H1 (cell line): Measurements from ENCODE around the gene RTL9. TPM values are rescaled to one million over a fixed set of nuclear protein-coding genes. Genes with fewer than 3 reads are reported as not detected.

Source experiments
- CHD2 ChIP-seq: IDR thresholded peaks from 2 replicates; pipeline ENCODE4 v1.6.1; 2012; ENCODE audit warnings: low read length, improper control_type of control experiment
- CTBP2 ChIP-seq: IDR thresholded peaks from 2 replicates; pipeline ENCODE4 v1.7.0; 2011; ENCODE audit warnings: borderline replicate concordance, mild to moderate bottlenecking, moderate library complexity, mixed read lengths, low read length; ENCODE audit not compliant: insufficient read depth, insufficient read length
- EP300 ChIP-seq, 2 experiments: IDR thresholded peaks; 1 replicate in 1 of 2; 2 replicates in 1 of 2; pipeline ENCODE4 v1.6.1; 2011 to 2012; ENCODE audit warnings: low read depth in 2 of 2, low read length in 2 of 2, mild to moderate bottlenecking in 2 of 2, borderline replicate concordance in 1 of 2, inconsistent platforms in 1 of 2, moderate library complexity in 1 of 2
- GTF2F1 ChIP-seq: IDR thresholded peaks from 2 replicates; pipeline ENCODE4 v1.6.1; 2012; ENCODE audit warnings: low read depth, low read length, improper control_type of control experiment, borderline replicate concordance
- KDM1A ChIP-seq: fragments of 200-600, 300-600 bp; sonication (generic); IDR thresholded peaks from 2 replicates; pipeline ENCODE4 v1.7.1; 2016; ENCODE audit warnings: mild to moderate bottlenecking, low read length, borderline replicate concordance
- KDM4A ChIP-seq: IDR thresholded peaks from one replicate; pipeline ENCODE4 v1.7.1; 2012; ENCODE audit warnings: low read depth, mild to moderate bottlenecking, moderate library complexity, low read length, inconsistent platforms; ENCODE audit not compliant: severe bottlenecking
- MAFK ChIP-seq: IDR thresholded peaks from 2 replicates; pipeline ENCODE4 v1.6.1; 2012; ENCODE audit warnings: low read depth, mild to moderate bottlenecking, improper control_type of control experiment, low read length
- RFX5 ChIP-seq: IDR thresholded peaks from 2 replicates; pipeline ENCODE4 v1.6.1; 2011; ENCODE audit warnings: low read depth, low read length, improper control_type of control experiment, borderline replicate concordance
- SIN3A ChIP-seq, 2 experiments: IDR thresholded peaks in 1 of 2; conservative IDR thresholded peaks in 1 of 2; 2 replicates each; pipeline ENCODE4 v1.6.1; 2011 to 2012; ENCODE audit warnings: low read length in 2 of 2, improper control_type of control experiment in 1 of 2, low read depth in 1 of 2, mild to moderate bottlenecking in 1 of 2
- SP1 ChIP-seq: IDR thresholded peaks from 2 replicates; pipeline ENCODE4 v1.6.1; 2011; ENCODE audit warnings: low read depth, low read length
- SRF ChIP-seq: IDR thresholded peaks from 2 replicates; pipeline ENCODE4 v1.6.1; 2011; ENCODE audit warnings: mild to moderate bottlenecking, low read depth, low read length, moderate library complexity
- polyA plus RNA-seq, 7 experiments: library from polyadenylated mRNA; depleted of rRNA in 3 of 7; stranded (reverse) in 5 of 7; unstranded in 2 of 7; fragments of >200 nt in 5 of 7; fragments of 200-250 nt in 2 of 7; gene quantifications; 1 replicate in 5 of 7; 2 replicates in 1 of 7; 4 replicates in 1 of 7; pipeline versions ENCODE4 v1.2.1 to v1.2.3, GENCODE V29; 2011 to 2013; ENCODE audit warnings: missing spikeins in 2 of 7, mixed read lengths in 2 of 7
- total RNA-seq: library from RNA; stranded (reverse); fragmentation: NEBNext Ultra II Directional; extraction: Animal tissue kit (Norgen Biotek cat#: 25700); gene quantifications from 2 replicates; pipeline ENCODE4 v1.2.1, GENCODE V29; 2021
- TF ChIP-seq, protein P1 (sequence below): fragments of 300-600 bp; sonication (generic); IDR thresholded peaks from 2 replicates; pipeline ENCODE4 v1.7.1; 2012; ENCODE audit warnings: low read length, moderate library complexity, mild to moderate bottlenecking, inconsistent platforms; ENCODE audit not compliant: insufficient replicate concordance

The RTL9 gene
- total and polyA plus RNA-seq, 2 of the 8 experiments (the other 6 are each of a cell fraction or from before 2014, with no cell fraction given), result 0.09 to 0.20 TPM

DNA sequence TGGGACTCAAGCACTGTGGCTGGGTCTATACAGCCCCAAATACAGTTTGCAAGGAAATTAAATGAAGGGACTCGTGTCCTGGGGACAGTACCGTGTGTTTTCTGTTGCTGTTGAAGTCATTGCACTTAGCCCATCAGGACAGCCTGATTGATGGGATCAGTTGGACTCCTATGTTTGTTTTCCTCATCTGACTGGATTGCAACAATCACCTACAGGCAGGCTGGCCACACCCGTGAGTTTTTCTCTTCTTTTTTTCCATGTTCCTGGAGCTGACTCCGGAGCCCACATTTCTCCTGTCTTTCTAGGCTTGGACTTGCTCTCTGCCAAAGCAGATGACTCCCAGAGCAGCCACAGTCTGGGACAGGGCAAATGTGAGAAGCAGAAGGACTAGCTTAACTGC lies 38.1 kb downstream of the RTL9 start (continued):
- TF ChIP-seq, protein P1, sequence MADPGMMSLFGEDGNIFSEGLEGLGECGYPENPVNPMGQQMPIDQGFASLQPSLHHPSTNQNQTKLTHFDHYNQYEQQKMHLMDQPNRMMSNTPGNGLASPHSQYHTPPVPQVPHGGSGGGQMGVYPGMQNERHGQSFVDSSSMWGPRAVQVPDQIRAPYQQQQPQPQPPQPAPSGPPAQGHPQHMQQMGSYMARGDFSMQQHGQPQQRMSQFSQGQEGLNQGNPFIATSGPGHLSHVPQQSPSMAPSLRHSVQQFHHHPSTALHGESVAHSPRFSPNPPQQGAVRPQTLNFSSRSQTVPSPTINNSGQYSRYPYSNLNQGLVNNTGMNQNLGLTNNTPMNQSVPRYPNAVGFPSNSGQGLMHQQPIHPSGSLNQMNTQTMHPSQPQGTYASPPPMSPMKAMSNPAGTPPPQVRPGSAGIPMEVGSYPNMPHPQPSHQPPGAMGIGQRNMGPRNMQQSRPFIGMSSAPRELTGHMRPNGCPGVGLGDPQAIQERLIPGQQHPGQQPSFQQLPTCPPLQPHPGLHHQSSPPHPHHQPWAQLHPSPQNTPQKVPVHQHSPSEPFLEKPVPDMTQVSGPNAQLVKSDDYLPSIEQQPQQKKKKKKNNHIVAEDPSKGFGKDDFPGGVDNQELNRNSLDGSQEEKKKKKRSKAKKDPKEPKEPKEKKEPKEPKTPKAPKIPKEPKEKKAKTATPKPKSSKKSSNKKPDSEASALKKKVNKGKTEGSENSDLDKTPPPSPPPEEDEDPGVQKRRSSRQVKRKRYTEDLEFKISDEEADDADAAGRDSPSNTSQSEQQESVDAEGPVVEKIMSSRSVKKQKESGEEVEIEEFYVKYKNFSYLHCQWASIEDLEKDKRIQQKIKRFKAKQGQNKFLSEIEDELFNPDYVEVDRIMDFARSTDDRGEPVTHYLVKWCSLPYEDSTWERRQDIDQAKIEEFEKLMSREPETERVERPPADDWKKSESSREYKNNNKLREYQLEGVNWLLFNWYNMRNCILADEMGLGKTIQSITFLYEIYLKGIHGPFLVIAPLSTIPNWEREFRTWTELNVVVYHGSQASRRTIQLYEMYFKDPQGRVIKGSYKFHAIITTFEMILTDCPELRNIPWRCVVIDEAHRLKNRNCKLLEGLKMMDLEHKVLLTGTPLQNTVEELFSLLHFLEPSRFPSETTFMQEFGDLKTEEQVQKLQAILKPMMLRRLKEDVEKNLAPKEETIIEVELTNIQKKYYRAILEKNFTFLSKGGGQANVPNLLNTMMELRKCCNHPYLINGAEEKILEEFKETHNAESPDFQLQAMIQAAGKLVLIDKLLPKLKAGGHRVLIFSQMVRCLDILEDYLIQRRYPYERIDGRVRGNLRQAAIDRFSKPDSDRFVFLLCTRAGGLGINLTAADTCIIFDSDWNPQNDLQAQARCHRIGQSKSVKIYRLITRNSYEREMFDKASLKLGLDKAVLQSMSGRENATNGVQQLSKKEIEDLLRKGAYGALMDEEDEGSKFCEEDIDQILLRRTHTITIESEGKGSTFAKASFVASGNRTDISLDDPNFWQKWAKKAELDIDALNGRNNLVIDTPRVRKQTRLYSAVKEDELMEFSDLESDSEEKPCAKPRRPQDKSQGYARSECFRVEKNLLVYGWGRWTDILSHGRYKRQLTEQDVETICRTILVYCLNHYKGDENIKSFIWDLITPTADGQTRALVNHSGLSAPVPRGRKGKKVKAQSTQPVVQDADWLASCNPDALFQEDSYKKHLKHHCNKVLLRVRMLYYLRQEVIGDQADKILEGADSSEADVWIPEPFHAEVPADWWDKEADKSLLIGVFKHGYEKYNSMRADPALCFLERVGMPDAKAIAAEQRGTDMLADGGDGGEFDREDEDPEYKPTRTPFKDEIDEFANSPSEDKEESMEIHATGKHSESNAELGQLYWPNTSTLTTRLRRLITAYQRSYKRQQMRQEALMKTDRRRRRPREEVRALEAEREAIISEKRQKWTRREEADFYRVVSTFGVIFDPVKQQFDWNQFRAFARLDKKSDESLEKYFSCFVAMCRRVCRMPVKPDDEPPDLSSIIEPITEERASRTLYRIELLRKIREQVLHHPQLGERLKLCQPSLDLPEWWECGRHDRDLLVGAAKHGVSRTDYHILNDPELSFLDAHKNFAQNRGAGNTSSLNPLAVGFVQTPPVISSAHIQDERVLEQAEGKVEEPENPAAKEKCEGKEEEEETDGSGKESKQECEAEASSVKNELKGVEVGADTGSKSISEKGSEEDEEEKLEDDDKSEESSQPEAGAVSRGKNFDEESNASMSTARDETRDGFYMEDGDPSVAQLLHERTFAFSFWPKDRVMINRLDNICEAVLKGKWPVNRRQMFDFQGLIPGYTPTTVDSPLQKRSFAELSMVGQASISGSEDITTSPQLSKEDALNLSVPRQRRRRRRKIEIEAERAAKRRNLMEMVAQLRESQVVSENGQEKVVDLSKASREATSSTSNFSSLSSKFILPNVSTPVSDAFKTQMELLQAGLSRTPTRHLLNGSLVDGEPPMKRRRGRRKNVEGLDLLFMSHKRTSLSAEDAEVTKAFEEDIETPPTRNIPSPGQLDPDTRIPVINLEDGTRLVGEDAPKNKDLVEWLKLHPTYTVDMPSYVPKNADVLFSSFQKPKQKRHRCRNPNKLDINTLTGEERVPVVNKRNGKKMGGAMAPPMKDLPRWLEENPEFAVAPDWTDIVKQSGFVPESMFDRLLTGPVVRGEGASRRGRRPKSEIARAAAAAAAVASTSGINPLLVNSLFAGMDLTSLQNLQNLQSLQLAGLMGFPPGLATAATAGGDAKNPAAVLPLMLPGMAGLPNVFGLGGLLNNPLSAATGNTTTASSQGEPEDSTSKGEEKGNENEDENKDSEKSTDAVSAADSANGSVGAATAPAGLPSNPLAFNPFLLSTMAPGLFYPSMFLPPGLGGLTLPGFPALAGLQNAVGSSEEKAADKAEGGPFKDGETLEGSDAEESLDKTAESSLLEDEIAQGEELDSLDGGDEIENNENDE, result no peak
- TF ChIP-seq SIN3A (conservative IDR thresholded peaks at IDR 0.05 in 1 of 2, IDR thresholded peaks at IDR 0.05 in 1 of 2; ENCODE audit: low read depth in 1 of 2, low read length in 2 of 2) (no peak), MAFK (no peak), SRF (no peak), CHD2 (no peak), EP300 (IDR thresholded peaks at IDR 0.05; ENCODE audit: borderline replicate concordance in 1 of 2, low read depth in 2 of 2, low read length in 2 of 2) (no peak), SP1 (no peak), CTBP2 (no peak), GTF2F1 (no peak), KDM4A (no peak), KDM1A (no peak), RFX5 (no peak)
